NCI-H345 (cell line): ENCODE data around the gene RAB3C.

Experiments used
- DNase-seq: peaks from one replicate; lab custom pipeline; 2025; lab: John Stamatoyannopoulos, UW

The RAB3C gene

GRCh38 chr5:58827463-58827862 lies 244.6 kb downstream of the RAB3C start:
- no peak for DNase-seq

DNA sequence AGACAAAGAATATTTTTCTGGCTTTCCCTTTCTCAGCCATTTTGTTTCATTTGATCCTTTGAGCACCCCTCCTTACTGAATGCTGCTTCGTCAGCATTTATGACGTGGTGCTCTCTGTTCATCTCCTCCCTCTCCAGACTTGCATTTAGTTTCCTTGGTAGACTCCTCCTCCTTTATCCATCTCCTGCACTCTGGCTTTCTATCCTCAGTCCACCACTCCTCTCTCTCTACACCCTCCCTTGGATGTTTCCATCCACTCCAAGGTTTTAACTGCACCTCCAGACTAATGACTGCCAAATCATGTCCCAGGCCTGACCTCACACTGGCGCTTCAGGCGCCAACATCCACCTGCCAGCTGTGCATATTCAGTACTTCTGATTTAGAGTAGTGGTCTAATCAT lies 245.4 kb downstream of the RAB3C start:
- DNase-seq: no peak

GRCh38 chr5:58834242-58835225 lies 251.7 kb downstream of the RAB3C start:
- no peak for DNase-seq

- DNase-seq: no peak
Measured at GRCh38 chr5:58836351-58836750, 253.5 kb downstream of the RAB3C start.

DNA sequence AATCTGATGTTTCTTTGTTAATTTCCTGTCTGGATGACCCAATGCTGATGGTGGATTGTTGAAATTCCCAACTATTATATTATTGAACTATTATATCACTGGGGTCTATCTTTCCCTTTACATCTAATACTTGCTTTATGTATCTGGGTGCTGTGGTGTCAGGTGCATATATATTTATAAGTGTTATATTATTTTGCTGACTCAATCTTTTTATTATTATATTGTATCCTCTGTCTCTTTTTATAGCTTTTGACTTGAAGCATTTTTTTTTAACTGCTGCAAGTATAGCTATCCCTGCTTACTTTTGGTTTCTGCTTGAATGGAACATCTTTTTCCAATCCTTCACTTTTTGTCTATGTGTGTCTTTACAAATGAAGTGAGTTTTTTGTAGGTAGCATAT lies 255.9 kb downstream of the RAB3C start:
- no peak for DNase-seq

GRCh38 chr5:58842852-58843251 lies 260.0 kb downstream of the RAB3C start:
- no peak for DNase-seq

DNA sequence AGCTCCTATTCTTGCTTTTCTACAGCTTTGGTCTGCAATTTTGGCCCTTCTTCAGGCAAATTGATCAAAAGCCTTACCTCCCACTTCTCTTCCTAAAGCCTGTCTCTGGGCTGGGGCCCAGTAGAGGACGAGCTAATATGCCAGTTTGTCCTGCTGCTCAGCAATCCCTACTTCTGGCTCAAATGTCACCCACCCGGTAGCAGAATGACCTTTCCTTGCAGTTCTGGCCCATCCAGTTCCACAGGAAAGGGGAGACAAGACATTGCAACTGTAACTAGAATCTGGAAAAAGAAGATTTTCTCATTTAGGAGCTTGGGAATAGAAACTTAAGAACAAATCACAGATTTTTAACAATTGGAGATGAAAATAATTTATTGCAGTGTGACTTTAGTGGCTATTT lies 261.5 kb downstream of the RAB3C start:
- DNase-seq: no peak

- no peak for DNase-seq
Measured at GRCh38 chr5:58847041-58847440, 264.2 kb downstream of the RAB3C start.

- no peak for DNase-seq
Measured at GRCh38 chr5:58849223-58849622, 266.3 kb downstream of the RAB3C start.

- peak; percentile 23 for DNase-seq
Measured at GRCh38 chr5:58849921-58850667, 267.2 kb downstream of the RAB3C start.

- DNase-seq: no peak
Measured at GRCh38 chr5:58851153-58851552, 268.3 kb downstream of the RAB3C start.

DNA sequence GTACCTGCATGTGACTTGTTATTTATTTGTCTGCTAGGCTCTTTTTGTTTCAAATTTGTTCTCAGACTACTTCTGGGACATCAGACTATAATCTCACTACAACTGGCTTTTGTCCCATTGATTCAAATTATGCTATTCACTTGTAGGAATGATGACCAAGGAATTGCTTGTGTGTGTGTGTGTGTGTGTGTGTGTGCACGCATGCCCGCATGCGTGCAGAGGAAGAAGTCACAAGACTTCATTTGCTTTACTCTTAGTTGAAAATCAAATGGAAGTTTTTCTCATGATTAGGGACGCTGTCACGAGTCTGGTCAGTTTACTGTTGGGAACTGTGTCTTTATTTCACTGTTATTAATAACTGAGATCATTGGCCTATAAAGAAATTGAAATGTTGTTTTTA lies 268.7 kb downstream of the RAB3C start:
- no peak for DNase-seq

GRCh38 chr5:58852566-58852965 lies 269.7 kb downstream of the RAB3C start:
- DNase-seq: no peak

DNA sequence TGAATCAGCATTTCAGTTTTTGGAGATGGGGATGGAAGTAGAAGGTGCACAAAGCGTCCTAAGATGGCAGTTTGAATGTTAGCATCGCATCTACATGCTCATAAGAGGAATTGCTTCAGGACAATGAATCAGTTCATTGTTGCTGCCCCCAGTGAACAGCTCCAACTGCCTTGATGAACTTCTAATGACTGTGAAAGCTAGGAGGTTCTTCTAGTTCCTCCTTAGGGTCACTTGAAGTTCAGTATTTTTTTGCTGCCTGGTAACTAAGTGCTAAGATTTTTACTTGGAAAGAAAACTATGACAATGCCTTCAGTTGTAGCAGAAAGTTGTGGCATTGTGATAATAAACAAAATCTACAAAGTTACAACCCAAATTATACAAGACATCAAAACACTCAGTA lies 271.6 kb downstream of the RAB3C start:
- no peak for DNase-seq

GRCh38 chr5:58855851-58856739 lies 273.2 kb downstream of the RAB3C start:
- DNase-seq: no peak

- no peak for DNase-seq
Measured at GRCh38 chr5:58857609-58858008, 274.7 kb downstream of the RAB3C start.

DNA sequence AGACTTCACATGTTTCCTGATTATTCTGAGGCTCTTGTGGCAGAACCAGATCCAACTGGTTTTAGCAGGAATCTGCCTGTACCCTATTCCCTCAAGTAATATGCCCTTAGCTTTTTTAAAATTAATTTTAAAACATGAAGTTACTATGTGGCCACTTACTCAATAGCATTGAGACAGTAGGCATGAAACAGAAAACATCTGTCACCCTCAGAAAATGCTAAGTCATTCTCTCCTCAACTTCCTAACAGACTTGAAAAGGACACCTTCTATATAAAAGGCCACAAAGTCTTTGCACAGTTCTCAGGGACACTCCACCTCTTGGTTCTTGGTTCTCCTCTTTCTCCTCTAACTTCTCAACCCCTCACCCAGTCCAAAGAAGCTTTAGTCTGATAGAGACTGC lies 277.8 kb downstream of the RAB3C start:
- no peak for DNase-seq

- no peak for DNase-seq
Measured at GRCh38 chr5:58868931-58869330, 286.1 kb downstream of the RAB3C start.

DNA sequence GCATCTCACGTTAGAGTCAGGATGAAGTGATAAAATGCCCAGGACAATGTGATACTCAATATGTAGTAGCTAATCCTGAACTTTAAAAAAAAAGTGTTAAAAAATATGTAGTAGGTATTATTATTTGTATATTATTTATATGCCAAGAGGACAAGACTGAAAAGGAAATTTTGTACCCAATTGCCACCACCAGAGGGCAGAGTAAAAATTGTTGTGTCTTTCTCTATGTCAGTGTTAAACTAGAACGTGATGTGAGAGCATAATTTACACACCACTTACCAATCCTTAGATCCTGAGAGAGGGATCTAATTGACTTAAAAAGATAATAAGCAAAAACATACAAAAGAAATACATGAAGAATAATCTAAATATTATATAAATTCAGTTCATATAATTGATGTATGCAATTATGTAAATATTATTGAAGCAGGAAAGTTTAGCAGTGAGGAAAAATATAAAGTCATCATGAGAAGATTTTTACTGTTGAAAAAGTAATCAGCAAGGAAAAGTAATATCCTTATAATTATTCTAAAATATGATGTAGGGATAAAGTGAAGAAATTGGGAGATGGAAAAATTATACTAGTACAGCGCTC lies 288.9 kb downstream of the RAB3C start:
- peak; percentile 16 for DNase-seq

GRCh38 chr5:58872670-58873273 lies 289.9 kb downstream of the RAB3C start:
- DNase-seq: no peak

DNA sequence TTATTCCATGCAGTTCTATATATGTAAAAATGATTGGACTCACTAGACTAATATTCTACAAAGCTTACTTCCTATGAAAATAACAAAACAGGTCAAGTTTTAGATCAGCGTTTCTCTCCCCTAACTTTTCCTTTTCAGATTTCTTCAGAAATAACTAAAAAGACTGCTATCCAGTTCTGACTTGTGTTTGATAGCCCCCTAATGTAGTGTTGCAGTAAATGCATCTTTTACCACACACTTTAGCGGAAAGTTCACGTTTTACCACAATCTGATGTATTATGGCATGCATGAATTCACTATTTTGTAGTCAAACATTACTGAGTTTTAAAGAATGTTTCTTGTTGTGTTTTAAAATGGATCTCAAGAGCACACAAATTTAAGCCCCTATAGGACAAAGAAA lies 292.7 kb downstream of the RAB3C start:
- no peak for DNase-seq
